DMS53 treated with DMSO at 0.1 percent for 48 hours (cell line): Measurements from ENCODE around the gene PMS1.
"Not testable (repeated sequence)": the region's sequence is repeated elsewhere in the genome, so short reads cannot be mapped to it uniquely, and the experiment has no call there.

Experiments
- DNase-seq: peaks from one replicate; lab custom pipeline; 2025; ENCODE audit not compliant: unreplicated experiment; lab: John Stamatoyannopoulos, UW

The PMS1 gene

DNA sequence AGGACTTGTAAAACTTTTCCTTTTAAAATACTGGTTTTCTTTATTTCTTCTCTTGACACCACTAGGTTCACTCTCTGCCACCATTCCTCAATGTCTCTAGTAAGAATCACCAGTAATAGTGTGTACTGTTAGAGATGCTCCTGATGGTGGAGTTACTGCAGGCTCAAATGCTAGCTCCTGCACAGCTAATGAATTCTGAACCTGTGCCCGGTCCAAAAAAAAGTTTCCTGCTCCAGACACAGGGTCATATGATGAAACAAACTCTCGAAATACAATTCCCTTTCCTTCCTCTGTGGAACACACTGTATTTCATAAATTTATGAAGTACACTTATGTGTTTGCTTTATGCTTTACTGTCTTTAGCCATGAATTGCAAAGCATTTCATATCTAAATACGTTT is 19.2 kb downstream of the PMS1 start:
- DNase-seq, result no peak

DNA sequence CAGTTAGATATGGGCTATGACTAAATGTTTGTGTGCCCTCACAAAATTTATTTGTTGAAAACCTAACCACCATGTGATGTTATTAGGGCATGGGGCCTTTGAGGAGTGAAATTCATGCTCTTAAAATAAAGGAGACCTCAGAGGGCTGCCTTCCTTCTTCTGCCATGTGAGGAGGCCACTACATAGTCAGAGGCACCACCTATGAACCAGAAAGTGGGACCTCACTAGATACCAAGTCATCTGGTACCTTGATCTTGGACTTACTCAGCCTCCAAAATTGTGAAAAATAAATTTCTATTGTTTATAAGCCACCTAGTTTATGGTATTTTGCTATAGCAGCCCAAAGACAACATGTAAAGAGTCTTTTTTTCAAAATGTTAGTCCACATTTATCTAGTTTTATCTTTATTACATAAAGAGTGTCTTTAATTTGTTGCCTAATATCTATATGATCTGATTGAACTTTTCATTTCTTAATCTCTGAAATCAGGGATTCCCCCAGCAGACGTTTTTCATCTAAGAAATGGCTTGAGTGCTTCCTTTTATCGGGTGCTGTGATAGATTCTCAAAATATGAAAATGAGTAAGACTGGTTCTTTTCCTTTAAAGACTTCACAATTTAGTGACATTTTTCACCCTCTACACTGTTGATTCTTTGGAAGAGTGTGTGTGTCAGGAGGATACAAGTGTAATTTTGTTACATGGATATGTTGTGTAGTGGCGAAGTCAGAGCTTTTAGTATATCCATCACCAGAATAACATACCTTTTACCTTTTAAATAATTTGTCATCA is 34.2 kb downstream of the PMS1 start:
- no peak for DNase-seq

DNA sequence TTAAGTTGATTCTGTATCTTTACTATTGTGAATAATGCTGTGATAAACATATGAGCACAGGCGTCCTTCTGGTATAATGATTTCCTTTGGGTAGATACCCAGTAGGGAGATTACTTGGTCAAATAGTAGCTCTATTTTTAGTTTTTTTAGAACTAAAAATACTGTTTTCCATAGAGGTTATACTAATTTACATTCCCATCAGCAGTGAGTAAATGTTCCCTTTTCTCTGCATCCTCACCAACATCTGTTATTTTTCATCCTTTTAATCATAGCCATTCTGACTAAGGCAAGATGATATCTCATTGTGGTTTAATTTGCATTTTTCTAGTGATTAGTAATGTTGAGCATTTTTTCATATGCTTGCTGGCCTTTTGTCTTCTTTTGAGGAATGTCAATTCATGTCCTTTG is 35.1 kb downstream of the PMS1 start:
- DNase-seq, result no peak

DNA sequence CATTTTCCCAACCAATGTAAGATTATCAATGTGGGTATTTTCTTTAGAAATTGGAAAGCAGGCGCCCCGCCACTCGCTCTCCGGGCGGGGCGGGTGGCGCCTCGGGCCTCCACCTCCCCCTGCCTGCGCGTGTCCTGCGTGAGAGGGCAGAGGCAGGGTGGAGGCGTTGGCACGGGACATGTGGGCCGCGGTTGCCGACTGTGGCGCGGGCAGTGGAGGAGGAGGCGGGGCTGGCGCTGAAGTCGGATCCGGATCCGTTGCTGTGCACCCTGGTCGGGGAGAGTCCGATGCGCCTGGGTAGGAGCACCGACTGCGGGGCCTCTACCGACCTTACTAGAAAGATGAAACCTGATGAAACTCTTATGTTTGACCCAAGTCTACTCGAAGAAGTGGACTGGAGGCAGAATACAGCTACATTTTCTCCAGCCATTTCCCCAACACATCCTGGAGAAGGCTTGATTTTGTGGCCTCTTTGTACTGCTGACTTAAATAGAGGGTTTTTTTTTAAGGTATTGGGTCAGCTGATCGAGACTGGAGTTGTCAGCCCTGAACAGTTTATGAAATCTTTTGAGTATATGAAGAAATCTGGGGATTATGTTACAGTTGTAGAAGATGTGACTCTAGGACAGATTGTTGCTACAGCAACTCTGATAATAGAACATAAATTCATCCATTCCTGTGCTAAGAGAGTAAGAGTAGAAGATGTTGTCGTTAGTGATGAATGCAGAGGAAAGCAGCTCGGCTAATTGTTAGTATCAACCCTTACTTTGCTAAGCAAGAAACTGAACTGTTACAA is 37.9 kb downstream of the PMS1 start:
- no peak for DNase-seq

DNA sequence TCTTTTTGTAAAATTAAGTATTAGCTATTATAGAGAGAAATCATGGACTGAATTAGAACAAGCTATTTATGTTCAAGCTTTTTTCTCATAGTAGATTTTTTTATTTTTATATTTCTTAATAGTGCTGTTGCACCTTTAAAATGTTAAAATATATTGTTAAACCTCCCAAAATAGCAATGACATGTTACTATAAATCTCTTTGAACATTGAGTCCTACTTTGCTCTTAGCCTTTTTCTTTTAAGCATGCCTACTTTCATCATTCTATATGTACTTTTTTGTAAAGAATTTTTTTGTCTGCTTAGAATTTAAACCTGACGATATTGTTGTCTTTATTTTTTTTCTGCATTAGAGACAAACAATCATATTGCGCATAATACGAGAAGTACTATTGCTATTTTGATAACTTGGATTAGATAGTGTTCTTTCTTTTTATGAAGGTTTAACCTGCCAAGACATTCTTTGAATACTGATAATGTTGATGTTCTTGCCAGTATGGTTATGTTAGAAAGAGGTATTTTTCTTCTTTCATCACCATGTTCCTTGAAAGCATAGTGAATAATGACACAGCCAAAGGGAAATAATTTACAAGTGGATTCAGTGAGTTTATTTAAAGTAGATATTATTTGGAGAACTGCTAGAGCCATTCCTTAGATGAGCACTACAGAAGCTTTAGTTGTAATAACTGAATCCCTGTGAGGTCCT is 40.6 kb downstream of the PMS1 start:
- no peak for DNase-seq

DNA sequence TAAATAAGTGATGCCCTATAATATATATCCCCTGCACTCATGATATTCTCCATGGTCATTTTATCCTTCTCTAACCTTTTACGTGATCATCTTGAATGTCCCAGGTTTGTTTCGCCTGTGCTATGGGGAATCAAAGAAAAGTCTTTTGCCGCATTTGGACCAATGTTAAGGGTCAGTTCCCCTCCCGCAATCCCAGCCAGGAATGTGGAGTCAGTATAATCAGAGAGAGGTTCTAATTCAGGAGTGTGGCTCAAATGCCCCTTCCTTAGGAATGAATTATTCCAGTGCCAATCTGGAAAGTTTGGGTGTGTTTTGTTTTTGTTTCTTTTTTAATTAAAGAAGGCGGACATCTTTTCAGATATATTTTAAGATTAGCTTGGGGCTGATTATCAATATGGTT is 41.8 kb downstream of the PMS1 start:
- no peak for DNase-seq

DNA sequence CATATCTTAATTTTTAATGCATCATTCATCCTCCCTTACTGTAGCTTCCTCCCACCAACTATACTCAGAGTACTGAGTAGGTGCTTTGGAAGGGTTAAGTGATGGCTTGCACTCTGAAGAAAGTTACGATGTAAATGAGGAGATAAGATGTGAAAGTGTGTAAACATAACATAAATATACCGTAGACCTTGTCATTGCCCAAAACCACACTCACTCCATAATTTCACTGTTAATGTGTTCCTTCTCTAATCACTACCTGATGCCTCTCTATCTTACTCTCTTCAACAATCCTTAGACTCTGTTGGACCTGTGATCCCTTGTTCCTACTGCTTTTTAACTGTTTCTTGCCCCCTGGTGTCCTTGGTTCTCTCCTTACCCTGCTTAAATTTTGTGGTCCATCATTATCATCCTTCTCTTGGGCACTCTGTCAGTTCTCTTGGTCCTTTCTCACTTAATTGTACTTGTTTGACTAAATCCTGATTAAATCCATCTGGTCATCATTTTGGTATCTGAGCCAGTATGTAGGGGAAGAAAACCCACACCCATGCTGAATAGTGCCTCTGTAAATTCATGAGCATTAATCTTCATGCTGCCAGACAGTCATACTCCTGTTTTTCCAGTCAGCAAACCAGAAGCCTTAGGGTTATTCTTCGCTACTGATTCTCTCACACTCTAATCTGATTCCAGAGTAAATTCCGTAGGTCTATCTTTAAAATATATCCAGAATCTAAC is 45.0 kb downstream of the PMS1 start:
- no peak for DNase-seq

DNA sequence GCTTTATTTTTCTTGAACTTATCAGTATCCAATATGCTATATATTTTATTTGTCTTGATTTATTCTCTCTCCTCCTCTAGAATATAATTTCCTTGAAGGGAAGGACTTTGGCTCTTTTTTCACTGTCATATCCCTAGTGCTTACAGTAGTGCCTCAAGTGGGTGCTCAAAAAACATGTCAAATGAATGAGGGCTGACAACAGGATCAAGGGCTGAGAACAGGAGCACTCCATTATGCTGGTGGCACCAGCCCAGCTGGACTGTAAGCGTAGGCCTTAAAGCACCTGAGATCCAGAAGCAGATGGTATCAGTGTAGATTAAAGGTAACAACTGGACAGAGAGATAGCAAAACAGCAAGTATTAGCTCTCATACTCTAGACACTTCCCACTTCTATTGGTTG is 46.3 kb downstream of the PMS1 start:
- DNase-seq, result no peak

DNA sequence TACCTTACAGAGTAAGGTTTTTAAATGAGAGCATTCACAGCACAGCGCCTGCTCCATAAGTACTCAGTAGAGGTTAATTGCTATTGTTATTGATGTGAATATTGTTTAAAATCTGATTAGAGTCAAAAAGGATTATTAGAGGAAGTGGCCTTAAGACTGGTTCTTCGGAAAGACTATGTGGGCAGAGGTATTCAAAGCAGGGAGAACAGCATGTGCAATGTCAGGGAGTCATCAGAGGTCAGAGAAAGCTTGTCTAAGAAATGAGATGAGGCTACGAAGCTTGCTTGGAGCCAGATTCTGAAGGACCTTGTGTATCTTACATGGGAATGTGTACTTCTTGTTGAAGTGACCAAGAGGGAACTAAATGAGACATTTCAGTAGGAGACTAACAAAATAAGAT is 49.8 kb downstream of the PMS1 start:
- no peak for DNase-seq

DNA sequence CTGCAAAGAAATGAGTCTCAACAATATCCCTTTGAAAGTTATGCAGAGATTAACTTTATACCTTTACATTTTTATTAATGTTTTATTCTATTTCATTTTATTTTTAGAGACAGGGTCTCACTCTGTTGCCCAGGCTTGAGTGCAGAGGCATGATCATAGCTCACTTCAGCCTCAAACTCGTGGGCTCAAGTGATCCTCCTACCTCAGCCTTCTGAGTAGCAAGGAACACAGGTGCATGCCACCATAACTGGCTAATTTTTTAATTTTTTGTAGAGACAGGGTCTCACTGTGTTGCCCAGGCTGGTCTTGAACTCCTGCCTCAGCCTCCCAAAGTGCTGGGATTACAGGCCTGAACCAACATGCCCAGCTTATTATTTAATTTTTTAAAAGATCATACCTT is 50.4 kb downstream of the PMS1 start:
- not testable (repeated sequence) for DNase-seq

DNA sequence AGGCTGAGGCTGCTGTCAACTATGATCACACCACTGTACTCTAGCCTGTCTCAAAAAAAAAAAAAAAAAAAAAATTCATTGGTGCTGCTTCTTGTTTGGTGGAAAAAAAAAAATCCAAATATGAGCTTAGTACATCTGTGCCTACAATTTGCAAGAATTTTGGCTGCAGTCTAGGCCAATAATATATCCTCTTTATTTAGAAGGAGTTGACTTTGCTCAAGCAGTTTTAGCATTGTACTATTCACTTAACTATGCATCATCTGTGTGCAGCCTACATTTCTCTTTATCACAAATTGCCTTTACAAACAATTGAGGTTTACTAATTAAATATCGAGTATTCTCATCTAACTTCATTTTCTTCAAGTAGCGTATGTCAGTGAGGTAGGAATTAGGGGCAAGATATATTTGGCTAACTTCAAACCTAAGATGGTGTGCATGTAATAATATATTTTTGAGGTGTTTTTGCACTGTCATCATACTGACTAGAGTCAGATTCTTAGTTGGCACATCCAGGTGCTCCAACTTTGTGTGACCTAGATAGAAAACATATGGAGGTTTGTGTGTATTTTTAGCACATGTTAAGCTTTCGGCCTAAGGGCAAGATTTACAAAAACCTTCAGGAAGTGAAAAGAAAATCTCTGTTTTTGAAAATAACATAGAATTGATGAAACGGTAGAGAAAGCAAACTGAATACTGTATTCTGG is 51.8 kb downstream of the PMS1 start:
- peak; percentile 28 for DNase-seq

DNA sequence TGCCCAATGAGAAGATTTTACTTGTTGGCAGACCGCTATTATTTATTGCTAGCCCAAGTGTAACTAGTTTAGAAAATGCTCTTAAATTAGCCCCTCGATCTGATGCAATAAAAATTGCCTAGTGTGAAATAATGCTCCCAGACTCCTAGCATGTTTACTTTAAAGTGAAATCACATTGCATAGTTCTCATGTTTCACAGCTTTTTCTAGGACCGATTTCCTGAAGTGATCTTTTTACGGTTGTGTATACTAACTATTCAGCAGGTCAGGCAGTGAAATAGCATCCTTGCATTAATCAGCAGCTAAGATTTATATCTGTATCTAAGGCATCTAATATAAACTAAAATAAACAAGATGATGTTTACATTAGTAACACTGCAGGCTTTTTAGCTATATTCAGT is 52.4 kb downstream of the PMS1 start:
- peak; percentile 86 for DNase-seq

DNA sequence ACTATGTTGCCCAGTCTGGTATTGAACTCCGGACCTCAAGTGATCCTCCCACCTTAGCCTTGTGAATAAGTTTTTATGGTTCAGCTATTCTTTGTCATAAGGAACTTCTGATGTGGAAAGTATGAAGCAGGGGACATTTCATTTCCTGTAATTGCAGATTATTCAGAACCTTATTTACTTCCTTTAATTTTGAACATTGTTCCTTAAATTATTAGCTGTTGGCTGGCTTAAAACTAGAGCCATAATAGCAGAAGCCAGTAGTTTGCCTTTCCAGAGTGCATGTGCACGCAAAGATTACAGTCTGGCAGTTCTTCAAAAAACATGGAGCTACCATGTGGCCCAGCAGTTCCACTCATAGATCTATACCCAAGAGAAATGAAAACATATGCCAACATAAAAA is 53.1 kb downstream of the PMS1 start:
- no peak for DNase-seq

DNA sequence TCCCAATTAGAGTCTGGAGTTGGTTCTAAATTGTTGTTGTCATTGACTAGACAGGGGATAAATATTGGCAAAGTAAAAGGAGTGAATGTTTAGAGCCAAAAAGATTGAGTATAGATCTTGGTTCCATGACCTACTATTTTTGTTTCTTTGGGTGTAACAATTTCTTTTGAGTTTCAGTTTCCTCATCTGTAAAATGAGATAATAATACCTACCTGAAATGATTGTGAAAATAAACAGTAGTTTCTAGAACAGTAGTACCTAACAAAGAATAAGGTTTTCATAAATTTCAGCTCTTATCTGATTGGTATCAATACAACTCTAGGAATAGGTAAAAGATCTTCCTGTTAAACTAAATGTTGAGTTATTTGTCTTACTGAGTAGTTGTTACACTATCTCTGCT is 56.8 kb downstream of the PMS1 start:
- DNase-seq, result no peak

DNA sequence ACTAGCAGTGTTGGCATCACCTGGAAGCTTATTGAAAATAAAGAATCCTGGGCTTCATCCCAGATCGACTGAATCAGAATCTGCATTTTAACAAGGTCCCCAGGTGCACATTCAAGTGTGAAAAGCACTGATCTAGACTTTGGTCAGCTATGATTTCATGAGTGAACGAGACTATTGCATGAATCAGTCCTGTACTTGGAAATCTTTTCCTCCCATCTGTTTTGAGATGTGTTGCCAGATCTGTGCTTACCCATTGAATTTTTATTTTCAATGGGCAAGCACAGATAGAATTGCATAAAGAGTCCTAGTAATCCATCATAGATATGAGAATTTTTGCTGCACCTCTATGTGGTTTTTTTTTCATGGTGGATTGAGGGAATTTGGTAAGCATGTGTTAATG is 64.0 kb downstream of the PMS1 start:
- no peak for DNase-seq

DNA sequence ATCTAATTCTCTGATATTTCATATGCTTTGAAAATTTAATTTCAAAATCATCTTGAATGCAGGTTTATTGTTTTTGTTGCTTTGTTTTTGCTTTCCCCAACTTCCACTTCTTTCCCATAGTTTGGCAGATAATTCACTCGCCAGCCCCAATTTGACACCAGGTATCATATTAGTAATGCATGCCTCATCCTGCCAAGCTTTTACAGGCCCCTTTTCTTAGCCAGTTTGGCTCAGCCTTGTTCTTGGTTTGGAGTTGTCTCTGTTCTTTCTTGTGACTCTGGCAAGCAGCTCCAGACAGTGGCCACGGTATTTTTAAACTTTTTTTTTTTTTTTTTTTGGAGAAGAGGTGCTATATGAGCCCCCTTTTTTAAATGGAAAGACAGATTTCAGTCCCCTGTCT is 65.3 kb downstream of the PMS1 start:
- DNase-seq, result no peak

DNA sequence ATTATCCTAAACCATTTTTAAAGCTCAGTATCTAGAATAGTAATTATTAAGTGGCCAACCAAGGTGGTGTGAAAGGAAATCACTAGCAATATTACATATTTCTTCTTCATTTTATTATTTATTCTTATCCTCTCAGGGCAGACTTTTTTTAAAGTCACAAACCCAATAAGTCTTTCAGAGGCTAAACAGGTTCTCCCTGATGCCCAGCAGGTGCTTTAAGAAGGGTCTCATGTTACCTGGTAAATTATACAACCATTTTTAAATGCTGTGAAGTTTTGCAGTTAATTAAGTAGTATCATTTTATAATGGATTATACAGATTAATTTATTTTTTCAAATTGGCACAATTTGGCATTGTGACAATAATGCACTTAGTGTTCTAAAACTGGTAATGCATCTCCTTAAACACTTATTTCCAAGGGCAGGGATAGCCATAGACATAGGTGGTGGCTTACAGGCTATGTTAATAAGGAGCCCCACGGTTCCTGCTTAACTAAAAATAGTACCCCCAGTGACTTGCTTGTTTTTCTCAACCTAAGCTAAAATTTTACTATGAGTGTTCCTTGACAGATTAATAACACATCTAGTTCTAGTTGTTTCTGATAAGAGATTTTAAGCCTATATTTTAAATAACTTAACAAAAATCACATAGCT is 67.0 kb downstream of the PMS1 start:
- DNase-seq, result no peak

DNA sequence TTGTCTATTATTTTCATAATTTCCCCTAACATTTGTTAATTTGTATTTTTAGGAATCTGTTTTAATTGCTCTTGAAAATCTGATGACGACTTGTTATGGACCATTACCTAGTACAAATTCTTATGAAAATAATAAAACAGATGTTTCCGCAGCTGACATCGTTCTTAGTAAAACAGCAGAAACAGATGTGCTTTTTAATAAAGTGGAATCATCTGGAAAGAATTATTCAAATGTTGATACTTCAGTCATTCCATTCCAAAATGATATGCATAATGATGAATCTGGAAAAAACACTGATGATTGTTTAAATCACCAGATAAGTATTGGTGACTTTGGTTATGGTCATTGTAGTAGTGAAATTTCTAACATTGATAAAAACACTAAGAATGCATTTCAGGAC is 69.9 kb downstream of the PMS1 start:
- DNase-seq, result no peak

DNA sequence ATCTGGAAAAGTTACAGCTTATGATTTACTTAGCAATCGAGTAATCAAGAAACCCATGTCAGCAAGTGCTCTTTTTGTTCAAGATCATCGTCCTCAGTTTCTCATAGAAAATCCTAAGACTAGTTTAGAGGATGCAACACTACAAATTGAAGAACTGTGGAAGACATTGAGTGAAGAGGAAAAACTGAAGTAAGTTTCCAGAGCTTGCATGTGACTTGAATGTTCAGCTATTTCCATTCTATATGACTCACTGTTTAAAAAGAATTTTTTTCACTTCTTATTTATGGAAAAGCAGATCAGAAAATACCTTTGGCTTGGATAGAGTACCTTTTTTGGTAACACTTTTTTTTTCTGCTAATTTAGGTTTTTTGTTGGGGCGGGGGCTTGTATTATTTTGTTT is 70.7 kb downstream of the PMS1 start:
- DNase-seq, result no peak

DNA sequence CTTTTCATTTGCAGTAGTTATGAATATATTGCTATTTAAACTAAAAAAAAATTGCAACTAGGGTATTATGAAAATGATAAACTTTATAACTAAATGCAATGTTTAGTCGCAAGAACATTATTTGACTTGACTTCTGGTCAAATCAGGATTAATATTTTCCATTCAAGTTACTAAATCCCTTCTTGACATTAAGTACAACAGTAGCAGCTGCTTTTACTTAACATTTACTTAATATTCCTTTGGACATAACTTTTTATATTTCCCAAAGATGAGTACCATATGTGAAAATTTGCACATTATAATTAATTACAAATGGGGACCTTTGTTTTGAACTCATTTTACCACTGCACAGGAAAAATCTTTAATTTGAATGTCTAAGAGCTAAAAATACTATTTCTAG is 74.0 kb downstream of the PMS1 start:
- DNase-seq, result no peak
